Mesenchymal stem cell (in vitro differentiated cells and primary cell): ENCODE measurements around the gene CST9L.

Source experiments
- DNase-seq: peaks from one replicate; pipeline ENCODE4 v3.0.0-alpha.2; 2013
- H2AFZ ChIP-seq: one replicate; pipeline ENCODE4 v1.6.1; 2013; ENCODE audit warnings: low read depth, mild to moderate bottlenecking, control low read depth, inconsistent platforms, low read length, moderate library complexity
- H2AK5ac ChIP-seq: 2 replicates; pipeline ENCODE4 v1.6.1; 2013; ENCODE audit warnings: low read length, moderate library complexity, mild to moderate bottlenecking, inconsistent platforms; ENCODE audit not compliant: severe bottlenecking
- H2BK120ac ChIP-seq: one replicate; pipeline ENCODE4 v1.6.1; 2013; ENCODE audit warnings: low read depth, mild to moderate bottlenecking, inconsistent platforms, low read length, moderate library complexity
- H2BK12ac ChIP-seq, 2 experiments: one replicate each; pipeline ENCODE4 v1.6.1; 2013; ENCODE audit warnings: inconsistent platforms in 2 of 2, low read length in 2 of 2, mild to moderate bottlenecking in 2 of 2, moderate library complexity in 2 of 2, control low read depth in 1 of 2
- H2BK15ac ChIP-seq: one replicate; pipeline ENCODE4 v1.6.1; 2013; ENCODE audit warnings: mild to moderate bottlenecking, low read depth, inconsistent platforms; ENCODE audit not compliant: poor library complexity, severe bottlenecking
- H2BK5ac ChIP-seq: 2 replicates; pipeline ENCODE4 v1.6.1; 2013; ENCODE audit warnings: low read depth, mild to moderate bottlenecking, low read length, control low read depth, inconsistent platforms; ENCODE audit not compliant: poor library complexity, severe bottlenecking
- H3K14ac ChIP-seq, 2 experiments: one replicate each; pipeline ENCODE4 v1.6.1; 2013; ENCODE audit warnings: inconsistent platforms in 2 of 2, low read length in 2 of 2, control low read depth in 1 of 2, mild to moderate bottlenecking in 1 of 2, moderate library complexity in 1 of 2
- H3K18ac ChIP-seq, 2 experiments: one replicate each; pipeline ENCODE4 v1.6.1; 2013; ENCODE audit warnings: inconsistent platforms in 2 of 2, low read length in 2 of 2, control low read depth in 1 of 2, low read depth in 1 of 2, mild to moderate bottlenecking in 1 of 2
- H3K23ac ChIP-seq, 2 experiments: one replicate each; pipeline ENCODE4 v1.6.1; 2013; ENCODE audit warnings: inconsistent platforms in 2 of 2, low read length in 2 of 2, mild to moderate bottlenecking in 2 of 2, moderate library complexity in 2 of 2, control low read depth in 1 of 2
- H3K27ac ChIP-seq: 2 replicates; pipeline ENCODE4 v1.5.1; 2013; ENCODE audit warnings: mild to moderate bottlenecking, moderate library complexity, low read length, control low read depth, inconsistent platforms; ENCODE audit not compliant: poor library complexity, severe bottlenecking
- H3K27me3 ChIP-seq, 2 experiments: 2 replicates each; pipeline versions ENCODE4 v1.6.1 to v1.7.0; 2013; ENCODE audit warnings: low read length in 2 of 2, mild to moderate bottlenecking in 2 of 2, moderate library complexity in 2 of 2, control low read depth in 1 of 2, inconsistent platforms in 1 of 2; ENCODE audit not compliant: control insufficient read depth in 1 of 2, insufficient read depth in 1 of 2
- H3K36me3 ChIP-seq, 2 experiments: 2 replicates each; pipeline versions ENCODE4 v1.6.1 to v1.7.0; 2013; ENCODE audit warnings: low read length in 2 of 2, control low read depth in 1 of 2, inconsistent platforms in 1 of 2, low read depth in 1 of 2, mild to moderate bottlenecking in 1 of 2; ENCODE audit not compliant: insufficient read depth in 2 of 2, control insufficient read depth in 1 of 2
- H3K4ac ChIP-seq, 2 experiments: one replicate each; pipeline ENCODE4 v1.6.1; 2013; ENCODE audit warnings: inconsistent platforms in 2 of 2, low read length in 2 of 2, mild to moderate bottlenecking in 2 of 2, moderate library complexity in 2 of 2, control low read depth in 1 of 2, low read depth in 1 of 2
- H3K4me1 ChIP-seq: 2 replicates; pipeline ENCODE4 v1.6.1; 2013; ENCODE audit warnings: low read depth, low read length, control low read depth; ENCODE audit not compliant: control insufficient read depth, insufficient read depth
- H3K4me2 ChIP-seq: 2 replicates; pipeline ENCODE4 v1.6.1; 2013; ENCODE audit warnings: low read length, mild to moderate bottlenecking, inconsistent platforms; ENCODE audit not compliant: poor library complexity, severe bottlenecking
- H3K4me3 ChIP-seq, 2 experiments: 2 replicates each; pipeline versions ENCODE4 v1.5.1 to v1.7.0; 2013; ENCODE audit warnings: low read length in 2 of 2, mild to moderate bottlenecking in 2 of 2, control low read depth in 1 of 2, low read depth in 1 of 2; ENCODE audit not compliant: insufficient read depth in 1 of 2
- H3K79me1 ChIP-seq: replicated peaks from 2 replicates; pipeline ENCODE4 v1.6.1; 2013; ENCODE audit warnings: mild to moderate bottlenecking, control low read depth, low read length, inconsistent platforms; ENCODE audit not compliant: poor library complexity, severe bottlenecking
- H3K9ac ChIP-seq: 2 replicates; pipeline ENCODE4 v1.7.0; 2013; ENCODE audit warnings: mild to moderate bottlenecking, low read length, moderate library complexity
- H3K9me3 ChIP-seq: 2 replicates; pipeline ENCODE4 v1.7.0; 2013; ENCODE audit warnings: mild to moderate bottlenecking, low read length; ENCODE audit not compliant: control insufficient read depth
- H4K8ac ChIP-seq: one replicate; pipeline ENCODE4 v1.6.1; 2013; ENCODE audit warnings: inconsistent platforms, mild to moderate bottlenecking, low read length, moderate library complexity
- H4K91ac ChIP-seq: one replicate; pipeline ENCODE4 v1.6.1; 2013; ENCODE audit warnings: mild to moderate bottlenecking, low read length, inconsistent platforms
- WGBS: methylation state at CpG from one replicate; pipeline ENCODE4 v1.1.7; 2013; ENCODE audit warnings: mixed read lengths; 5-methylcytosine and 5-hydroxymethylcytosine counted together

CST9L gene

DNA sequence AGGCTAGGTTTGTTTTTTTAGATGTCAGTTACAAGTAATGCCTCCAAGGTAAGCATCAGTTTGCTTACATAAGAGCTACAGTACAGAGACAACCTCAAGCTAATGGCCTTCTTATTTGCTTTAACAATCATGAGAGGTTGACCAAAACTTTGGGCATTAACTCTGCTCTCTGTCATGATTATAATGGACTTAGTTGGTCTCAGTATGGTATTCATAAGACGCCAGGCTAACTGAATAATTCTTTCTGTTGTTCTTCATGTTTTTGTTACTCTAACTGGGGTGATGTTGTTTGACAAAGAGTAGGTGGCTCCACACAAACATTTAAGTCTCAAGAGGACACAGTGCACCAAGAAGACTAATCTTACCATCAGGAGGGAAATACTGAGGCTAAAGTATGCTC lies 27.7 kb upstream of the CST9L start:
- no peak overlapping the region for H2BK5ac ChIP-seq
- no peak overlapping the region for H2BK12ac ChIP-seq
- no peak overlapping the region for H4K91ac ChIP-seq
- no peak overlapping the region for H2AK5ac ChIP-seq
- WGBS: 67% methylated on average over 1 of the region's 1 CpG
- H3K18ac ChIP-seq: no peak overlapping the region
- no peaks in the 10 kb centered on the region for H3K79me1 ChIP-seq
- H3K23ac ChIP-seq: no peak overlapping the region
- H3K14ac ChIP-seq: no peak overlapping the region
- no peak overlapping the region for H3K4me2 ChIP-seq
- H3K4ac ChIP-seq: no peak overlapping the region
- no peaks in the 10 kb centered on the region for H3K36me3 ChIP-seq
- H3K9ac ChIP-seq: no peak overlapping the region
- H2AFZ ChIP-seq: no peak overlapping the region
- no peak overlapping the region for H2BK15ac ChIP-seq
- DNase-seq: no peak
- no peaks in the 10 kb centered on the region for H3K9me3 ChIP-seq
- no peaks in the 10 kb centered on the region for H3K4me1 ChIP-seq
- no peak overlapping the region for H4K8ac ChIP-seq
- H3K4me3 ChIP-seq: no peak overlapping the region
- H3K27me3 ChIP-seq: peaks cover 3 to 4% of the 10 kb centered on the region in 2 experiments
- H2BK120ac ChIP-seq: no peak overlapping the region
- no peak overlapping the region for H3K27ac ChIP-seq

DNA sequence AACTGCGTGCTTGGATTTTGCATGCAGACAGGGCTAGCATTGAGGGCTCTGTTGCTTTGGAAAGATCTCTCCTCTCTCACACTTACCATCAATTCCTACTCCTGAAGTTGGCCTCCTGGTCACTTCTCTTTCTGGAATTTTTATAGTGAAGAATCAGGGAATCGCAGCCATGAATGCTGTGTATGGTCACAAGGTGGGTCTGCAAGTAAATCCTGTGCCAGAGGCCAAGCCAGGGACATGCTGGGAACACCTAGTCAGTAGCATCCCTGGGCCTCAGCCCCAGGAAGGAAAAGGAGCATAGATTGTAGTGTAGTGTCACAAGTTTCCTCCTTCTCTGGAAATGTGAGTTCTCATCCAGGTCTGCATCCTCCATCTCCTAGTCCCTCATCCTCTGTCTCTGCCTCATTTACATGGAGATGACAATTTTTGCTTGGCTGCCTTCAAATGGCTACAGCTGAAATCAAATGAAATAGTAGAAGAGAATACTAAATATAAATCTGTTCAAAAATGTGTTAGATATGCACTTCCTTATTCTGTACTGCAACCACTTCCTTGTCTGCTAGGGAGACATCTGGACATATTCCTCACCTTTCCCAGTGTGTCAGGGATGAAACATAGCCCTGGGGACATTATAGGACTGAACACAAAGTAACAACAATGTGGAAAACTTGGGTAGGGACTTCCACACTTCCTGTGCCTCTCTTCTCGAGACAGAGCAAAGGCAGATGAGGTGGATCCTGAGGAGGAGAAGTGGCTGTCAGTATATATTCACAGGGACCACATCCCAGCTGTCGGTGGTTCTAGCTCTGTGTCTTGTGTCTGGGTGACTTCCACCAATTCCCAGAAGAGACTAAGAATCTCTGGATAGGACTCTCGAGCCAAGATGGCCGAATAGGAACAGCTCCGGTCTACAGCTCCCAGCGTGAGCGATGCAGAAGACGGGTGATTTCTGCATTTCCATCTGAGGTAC lies 20.4 kb upstream of the CST9L start:
- no peak for DNase-seq
- H3K27me3 ChIP-seq: peaks cover 29 to 42% of the 10 kb centered on the region in 2 experiments
- H3K4me2 ChIP-seq: no peak overlapping the region
- no peak overlapping the region for H3K18ac ChIP-seq
- no peak overlapping the region for H2AK5ac ChIP-seq
- H3K4ac ChIP-seq: no peak overlapping the region
- H3K9me3 ChIP-seq: no peaks in the 10 kb centered on the region
- no peak overlapping the region for H4K91ac ChIP-seq
- H2BK12ac ChIP-seq: no peak overlapping the region
- no peak overlapping the region for H4K8ac ChIP-seq
- no peak overlapping the region for H2AFZ ChIP-seq
- no peak overlapping the region for H3K4me3 ChIP-seq
- H2BK5ac ChIP-seq: no peak overlapping the region
- WGBS: 90% methylated on average over 10 of the region's 10 CpGs
- no peaks in the 10 kb centered on the region for H3K4me1 ChIP-seq
- no peaks in the 10 kb centered on the region for H3K79me1 ChIP-seq
- no peaks in the 10 kb centered on the region for H3K36me3 ChIP-seq
- H3K14ac ChIP-seq: no peak overlapping the region
- no peak overlapping the region for H3K23ac ChIP-seq
- H3K27ac ChIP-seq: no peak overlapping the region
- no peak overlapping the region for H3K9ac ChIP-seq
- no peak overlapping the region for H2BK120ac ChIP-seq
- H2BK15ac ChIP-seq: no peak overlapping the region

DNA sequence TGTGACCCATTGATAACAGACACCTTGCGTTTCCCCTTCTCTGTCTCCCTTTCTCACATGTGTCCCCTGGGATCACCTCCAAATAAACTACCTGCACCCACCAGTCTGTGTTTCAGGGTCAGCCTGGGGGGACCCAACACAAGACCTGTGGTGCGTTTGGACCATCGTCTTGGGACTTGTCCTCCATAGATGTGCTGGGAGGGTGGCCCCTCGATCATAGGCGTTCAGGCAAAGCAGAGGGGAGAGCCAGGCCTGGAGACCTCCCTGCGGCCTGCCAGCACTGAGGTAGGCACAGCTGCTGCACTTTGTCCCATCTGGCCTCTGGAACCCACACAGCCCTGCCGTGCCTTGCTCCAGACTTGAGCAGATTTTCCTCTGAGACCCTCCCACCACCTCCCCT lies 19.3 kb upstream of the CST9L start:
- no peak overlapping the region for H3K9ac ChIP-seq
- no peak overlapping the region for H2BK12ac ChIP-seq
- H3K27ac ChIP-seq: no peak overlapping the region
- H2BK15ac ChIP-seq: no peak overlapping the region
- H2AK5ac ChIP-seq: no peak overlapping the region
- H3K36me3 ChIP-seq: no peaks in the 10 kb centered on the region
- H2BK120ac ChIP-seq: no peak overlapping the region
- H3K4ac ChIP-seq: no peak overlapping the region
- H3K27me3 ChIP-seq: peaks cover 29 to 42% of the 10 kb centered on the region in 2 experiments
- H2BK5ac ChIP-seq: no peak overlapping the region
- no peak overlapping the region for H3K18ac ChIP-seq
- no peak overlapping the region for H4K8ac ChIP-seq
- no peak overlapping the region for H4K91ac ChIP-seq
- DNase-seq: no peak
- peak overlapping the region in 1 of 2 experiments; percentile 48 for H3K14ac ChIP-seq
- WGBS: 68% methylated on average over 7 of the region's 7 CpGs
- H3K4me2 ChIP-seq: no peak overlapping the region
- no peaks in the 10 kb centered on the region for H3K79me1 ChIP-seq
- H3K23ac ChIP-seq: no peak overlapping the region
- no peaks in the 10 kb centered on the region for H3K4me1 ChIP-seq
- no peak overlapping the region for H3K4me3 ChIP-seq
- H3K9me3 ChIP-seq: no peaks in the 10 kb centered on the region
- H2AFZ ChIP-seq: no peak overlapping the region

DNA sequence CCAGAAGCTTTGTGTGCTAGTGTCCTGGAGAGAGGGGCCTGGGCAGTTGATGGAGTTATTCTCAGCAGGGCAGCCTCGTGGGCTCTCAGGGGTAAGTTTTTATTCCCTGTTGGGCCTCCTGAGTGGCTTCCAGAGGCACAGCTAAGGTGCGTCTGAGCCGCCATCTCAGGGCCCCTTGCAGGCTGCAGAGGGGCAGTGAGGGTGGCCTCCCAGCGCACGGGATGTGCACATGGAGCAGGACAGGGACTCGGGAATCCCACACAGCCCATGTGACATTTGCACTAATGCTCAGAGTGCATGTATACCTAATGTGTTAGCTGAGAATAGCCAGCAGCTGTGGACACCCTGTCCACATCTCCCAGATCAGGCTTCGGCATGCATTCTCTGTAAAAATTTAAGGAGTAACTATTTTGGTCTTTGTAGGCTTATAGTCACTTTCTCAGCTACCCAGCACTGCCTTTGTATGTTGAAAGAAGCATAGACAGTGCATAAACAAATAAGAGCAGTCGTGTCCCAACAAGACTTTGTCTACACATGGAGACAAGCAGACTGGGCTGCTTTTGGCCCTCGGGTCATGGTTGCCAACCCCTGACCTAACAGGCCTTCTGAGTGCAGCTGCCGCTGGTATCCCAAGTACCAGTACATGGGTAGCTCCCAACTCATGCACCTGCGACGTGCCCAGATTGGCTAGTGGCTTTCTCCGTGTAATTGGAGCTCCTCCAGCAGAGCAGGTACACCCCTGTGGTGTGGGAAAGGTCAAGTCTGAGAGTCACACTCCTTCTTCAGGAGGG lies 18.6 kb upstream of the CST9L start:
- H3K9me3 ChIP-seq: no peaks in the 10 kb centered on the region
- H3K14ac ChIP-seq: no peak overlapping the region
- H3K4me2 ChIP-seq: no peak overlapping the region
- no peaks in the 10 kb centered on the region for H3K79me1 ChIP-seq
- no peak overlapping the region for H3K27ac ChIP-seq
- H2BK5ac ChIP-seq: no peak overlapping the region
- H3K23ac ChIP-seq: no peak overlapping the region
- H4K91ac ChIP-seq: no peak overlapping the region
- no peak overlapping the region for H3K9ac ChIP-seq
- no peaks in the 10 kb centered on the region for H3K36me3 ChIP-seq
- no peak overlapping the region for H3K4ac ChIP-seq
- no peak overlapping the region for H2AFZ ChIP-seq
- peaks cover 34 to 42% of the 10 kb centered on the region in 2 experiments for H3K27me3 ChIP-seq
- H3K4me3 ChIP-seq: no peak overlapping the region
- no peak overlapping the region for H2BK15ac ChIP-seq
- H4K8ac ChIP-seq: peak overlapping the region; percentile 28
- no peak overlapping the region for H3K18ac ChIP-seq
- no peak overlapping the region for H2BK120ac ChIP-seq
- no peaks in the 10 kb centered on the region for H3K4me1 ChIP-seq
- H2AK5ac ChIP-seq: no peak overlapping the region
- no peak overlapping the region for H2BK12ac ChIP-seq
- no peak for DNase-seq
- WGBS: 66% methylated on average over 12 of the region's 13 CpGs
